Measurements from ENCODE around the gene ERBB2.

The ERBB2 gene

GRCh38 chr17:39677542-39678339, 22.1 kb upstream of the ERBB2 start:
- H3K4me2 ChIP-seq: no peak overlapping the region
- H2AFZ ChIP-seq (ENCODE audit: low read depth): no peak overlapping the region
- no peaks in the 10 kb centered on the region for H3K36me3 ChIP-seq (ENCODE audit: insufficient read depth)
- no peak overlapping the region for H3K4me3 ChIP-seq (IDR thresholded peaks at IDR 0.05; ENCODE audit: insufficient read depth, low read depth, low read length)
- H3K27me3 ChIP-seq (ENCODE audit: insufficient read depth, low read depth): no peaks in the 10 kb centered on the region
- H3K9ac ChIP-seq: no peak overlapping the region
- H3K4me1 ChIP-seq (ENCODE audit: low read depth, poor library complexity, severe bottlenecking): no peaks in the 10 kb centered on the region
- TF ChIP-seq CTCF (conservative IDR thresholded peaks at IDR 0.05; ENCODE audit: low read depth, low read length): no peak
- H3K27ac ChIP-seq: no peak overlapping the region
- H4K20me1 ChIP-seq (ENCODE audit: insufficient read depth): no peaks in the 10 kb centered on the region
- no peaks in the 10 kb centered on the region for H3K79me2 ChIP-seq (ENCODE audit: insufficient read depth, low read depth)

- Histone ChIP-seq H3K79me2 (ENCODE audit: insufficient read depth, low read depth) (no peaks in the 10 kb centered on the region), H3K4me3 (IDR thresholded peaks at IDR 0.05; ENCODE audit: insufficient read depth, low read depth, low read length) (no peak overlapping the region), H3K4me2 (no peak overlapping the region), H2AFZ (ENCODE audit: low read depth) (no peak overlapping the region), H3K36me3 (ENCODE audit: insufficient read depth) (no peaks in the 10 kb centered on the region), H3K27me3 (ENCODE audit: insufficient read depth, low read depth) (no peaks in the 10 kb centered on the region), H3K9ac (no peak overlapping the region), H3K27ac (no peak overlapping the region), H3K4me1 (ENCODE audit: low read depth, poor library complexity, severe bottlenecking) (no peaks in the 10 kb centered on the region), H4K20me1 (ENCODE audit: insufficient read depth) (no peaks in the 10 kb centered on the region)
- TF ChIP-seq CTCF (conservative IDR thresholded peaks at IDR 0.05; ENCODE audit: low read depth, low read length): no peak
Measured at GRCh38 chr17:39678340-39679116, 21.3 kb upstream of the ERBB2 start.

GRCh38 chr17:39679521-39680192, 20.2 kb upstream of the ERBB2 start:
- no peaks in the 10 kb centered on the region for H4K20me1 ChIP-seq (ENCODE audit: insufficient read depth)
- no peak overlapping the region for H2AFZ ChIP-seq (ENCODE audit: low read depth)
- H3K4me1 ChIP-seq (ENCODE audit: low read depth, poor library complexity, severe bottlenecking): no peaks in the 10 kb centered on the region
- no peak overlapping the region for H3K4me2 ChIP-seq
- no peaks in the 10 kb centered on the region for H3K36me3 ChIP-seq (ENCODE audit: insufficient read depth)
- H3K79me2 ChIP-seq (ENCODE audit: insufficient read depth, low read depth): no peaks in the 10 kb centered on the region
- H3K4me3 ChIP-seq (IDR thresholded peaks at IDR 0.05; ENCODE audit: insufficient read depth, low read depth, low read length): no peak overlapping the region
- H3K27ac ChIP-seq: no peak overlapping the region
- H3K9ac ChIP-seq: no peak overlapping the region
- no peak for TF ChIP-seq CTCF (conservative IDR thresholded peaks at IDR 0.05; ENCODE audit: low read depth, low read length)
- H3K27me3 ChIP-seq (ENCODE audit: insufficient read depth, low read depth): no peaks in the 10 kb centered on the region

GRCh38 chr17:39683295-39683939, 16.4 kb upstream of the ERBB2 start:
- Histone ChIP-seq H3K27ac (no peak overlapping the region), H3K4me1 (ENCODE audit: low read depth, poor library complexity, severe bottlenecking) (peaks cover 6% of the 10 kb centered on the region), H3K79me2 (ENCODE audit: insufficient read depth, low read depth) (no peaks in the 10 kb centered on the region), H3K27me3 (ENCODE audit: insufficient read depth, low read depth) (no peaks in the 10 kb centered on the region), H4K20me1 (ENCODE audit: insufficient read depth) (no peaks in the 10 kb centered on the region), H3K9ac (no peak overlapping the region), H2AFZ (ENCODE audit: low read depth) (no peak overlapping the region), H3K36me3 (ENCODE audit: insufficient read depth) (no peaks in the 10 kb centered on the region), H3K4me3 (IDR thresholded peaks at IDR 0.05; ENCODE audit: insufficient read depth, low read depth, low read length) (no peak overlapping the region), H3K4me2 (no peak overlapping the region)
- no peak for TF ChIP-seq CTCF (conservative IDR thresholded peaks at IDR 0.05; ENCODE audit: low read depth, low read length)
